Peyer's patch (tissue), 4 donors: ENCODE data around the gene VSIG10L2. TPM values are rescaled to one million over a fixed set of nuclear protein-coding genes. Genes with fewer than 3 reads are reported as not detected.
A peak's percentile ranks its signal among the peaks of the same experiment; 100 is the strongest.

Source experiments
- DNase-seq, 3 donors: peaks; one replicate each; pipeline ENCODE4 v3.0.0-alpha.2; 2017 to 2019
- H3K27ac ChIP-seq, 4 donors: fragments of 200-600 bp; sonication (generic); one replicate each; pipeline ENCODE4 v1.5.1; 2016 to 2019
- H3K27me3 ChIP-seq, 2 donors: fragments of 200-600 bp; sonication (generic); one replicate each; pipeline ENCODE4 v1.5.1; 2019
- H3K36me3 ChIP-seq, 3 donors: fragments of 200-600 bp; sonication (generic); one replicate each; pipeline ENCODE4 v1.5.1; 2016 to 2019
- H3K4me1 ChIP-seq, 4 donors: fragments of 200-600 bp; sonication (generic); one replicate each; pipeline ENCODE4 v1.5.1; 2016 to 2019
- H3K4me3 ChIP-seq, 4 donors: fragments of 200-600 bp; sonication (generic); 1 replicate in 3 of 4; 2 replicates in 1 of 4; pipeline ENCODE4 v1.5.1; 2016 to 2019; ENCODE audit warnings: mild to moderate bottlenecking in 1 of 4
- H3K9me3 ChIP-seq, 4 donors: fragments of 200-600 bp; sonication (generic); one replicate each; pipeline ENCODE4 v1.5.1; 2016 to 2019; ENCODE audit warnings: mild to moderate bottlenecking in 1 of 4
- POLR2A ChIP-seq, 2 donors: fragments of 450-650 bp; IDR thresholded peaks; one replicate each; pipeline ENCODE4 v1.5.1; 2017; ENCODE audit warnings: antibody characterized with exemption in 2 of 2, mild to moderate bottlenecking in 2 of 2, moderate library complexity in 2 of 2
- total RNA-seq, 4 donors: library from RNA; depleted of rRNA; stranded (reverse); fragments of >200 nt; gene quantifications; one replicate each; pipeline ENCODE4 v1.1.0, GENCODE V29; 2016
- TF ChIP-seq, protein P1 (sequence below), 6 experiments: fragments of 450-650 bp in 4 of 6; fragments of 200-600 bp in 2 of 6; sonication (generic) in 1 of 6; IDR thresholded peaks; one replicate each; pipeline ENCODE4 v1.5.1; 2017 to 2019; ENCODE audit warnings: antibody characterized with exemption in 6 of 6, mild to moderate bottlenecking in 3 of 6, moderate library complexity in 1 of 6

VSIG10L2 gene
- total RNA-seq, 4 donors from 2014 or later: not detected

DNA sequence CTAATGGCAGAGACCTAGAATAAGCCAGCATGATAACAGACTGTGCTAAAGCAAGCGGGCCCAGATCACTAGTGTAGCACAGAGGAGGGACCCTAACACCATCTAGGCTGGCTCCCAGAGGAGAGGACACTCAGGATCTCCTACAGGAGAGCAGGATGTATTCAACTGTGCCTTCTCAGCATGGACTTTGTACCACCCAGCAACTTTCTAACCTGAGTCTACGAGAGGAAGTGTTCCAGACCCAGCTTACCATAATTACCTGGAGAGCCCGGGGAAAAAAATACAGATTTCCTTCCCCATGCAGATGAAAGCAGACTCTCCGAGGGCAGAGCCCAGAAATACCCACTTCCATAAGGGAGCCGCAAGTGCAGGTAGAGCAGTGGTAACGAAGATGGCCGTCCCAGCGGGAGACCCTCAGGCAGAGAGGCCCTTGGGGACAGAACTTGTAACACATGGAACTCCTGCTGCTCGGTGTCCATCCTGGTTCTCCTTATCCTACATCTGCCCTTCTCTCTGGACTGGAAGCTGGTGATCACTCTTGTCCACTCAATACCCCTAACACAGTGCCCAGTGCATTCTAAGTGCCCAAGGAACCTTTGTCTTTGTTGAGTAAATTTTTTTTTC, 21.3 kb upstream of the VSIG10L2 start:
- Histone ChIP-seq H3K27ac (peak overlapping the region in 1 of 4 donors; percentile 20), H3K27me3 (no peaks in the 10 kb centered on the region), H3K36me3 (no peaks in the 10 kb centered on the region), H3K4me1 (peaks cover 0 to 18% (median 0%) of the 10 kb centered on the region in 4 donors), H3K9me3 (no peaks in the 10 kb centered on the region), H3K4me3 (no peak overlapping the region)
- TF ChIP-seq, protein P1, sequence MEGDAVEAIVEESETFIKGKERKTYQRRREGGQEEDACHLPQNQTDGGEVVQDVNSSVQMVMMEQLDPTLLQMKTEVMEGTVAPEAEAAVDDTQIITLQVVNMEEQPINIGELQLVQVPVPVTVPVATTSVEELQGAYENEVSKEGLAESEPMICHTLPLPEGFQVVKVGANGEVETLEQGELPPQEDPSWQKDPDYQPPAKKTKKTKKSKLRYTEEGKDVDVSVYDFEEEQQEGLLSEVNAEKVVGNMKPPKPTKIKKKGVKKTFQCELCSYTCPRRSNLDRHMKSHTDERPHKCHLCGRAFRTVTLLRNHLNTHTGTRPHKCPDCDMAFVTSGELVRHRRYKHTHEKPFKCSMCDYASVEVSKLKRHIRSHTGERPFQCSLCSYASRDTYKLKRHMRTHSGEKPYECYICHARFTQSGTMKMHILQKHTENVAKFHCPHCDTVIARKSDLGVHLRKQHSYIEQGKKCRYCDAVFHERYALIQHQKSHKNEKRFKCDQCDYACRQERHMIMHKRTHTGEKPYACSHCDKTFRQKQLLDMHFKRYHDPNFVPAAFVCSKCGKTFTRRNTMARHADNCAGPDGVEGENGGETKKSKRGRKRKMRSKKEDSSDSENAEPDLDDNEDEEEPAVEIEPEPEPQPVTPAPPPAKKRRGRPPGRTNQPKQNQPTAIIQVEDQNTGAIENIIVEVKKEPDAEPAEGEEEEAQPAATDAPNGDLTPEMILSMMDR (IDR thresholded peaks at IDR 0.05): no peak
- TF ChIP-seq POLR2A (IDR thresholded peaks at IDR 0.05): no peak
- no peak for DNase-seq

DNA sequence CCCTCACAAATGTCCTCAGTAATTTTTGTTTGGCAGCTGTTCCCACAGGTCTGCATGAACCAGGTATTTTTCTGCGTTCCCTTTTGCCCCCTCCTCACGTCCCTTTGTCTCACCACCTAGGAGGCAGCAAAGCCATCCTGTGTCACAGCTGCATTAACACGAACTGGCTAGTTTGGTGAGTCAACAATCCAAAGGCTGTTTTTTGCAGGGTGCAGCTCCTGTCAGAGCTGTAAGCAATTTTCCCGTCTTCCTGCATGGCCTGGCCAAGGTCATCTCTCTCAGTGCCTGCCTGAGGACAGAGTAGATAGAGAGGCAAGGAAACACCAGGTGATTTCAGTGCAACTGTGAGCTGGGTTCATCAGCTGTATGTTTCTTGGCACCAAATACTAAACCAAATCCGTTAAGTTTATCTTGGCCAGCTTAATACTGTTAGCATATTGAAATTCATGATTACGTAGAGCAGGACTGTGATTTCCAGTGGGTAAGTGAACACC, 20.6 kb upstream of the VSIG10L2 start:
- peak in 1 of 3 donors; percentile 67 for DNase-seq
- Histone ChIP-seq H3K9me3 (no peaks in the 10 kb centered on the region), H3K4me3 (no peak overlapping the region), H3K4me1 (peaks cover 0 to 18% (median 0%) of the 10 kb centered on the region in 4 donors), H3K27ac (peak overlapping the region in 2 of 4 donors; percentile 20 to 66), H3K36me3 (no peaks in the 10 kb centered on the region), H3K27me3 (no peaks in the 10 kb centered on the region)
- TF ChIP-seq, protein P1 (IDR thresholded peaks at IDR 0.05): peak in 2 of 6 experiments; percentile 10 to 20
- no peak for TF ChIP-seq POLR2A (IDR thresholded peaks at IDR 0.05)

DNA sequence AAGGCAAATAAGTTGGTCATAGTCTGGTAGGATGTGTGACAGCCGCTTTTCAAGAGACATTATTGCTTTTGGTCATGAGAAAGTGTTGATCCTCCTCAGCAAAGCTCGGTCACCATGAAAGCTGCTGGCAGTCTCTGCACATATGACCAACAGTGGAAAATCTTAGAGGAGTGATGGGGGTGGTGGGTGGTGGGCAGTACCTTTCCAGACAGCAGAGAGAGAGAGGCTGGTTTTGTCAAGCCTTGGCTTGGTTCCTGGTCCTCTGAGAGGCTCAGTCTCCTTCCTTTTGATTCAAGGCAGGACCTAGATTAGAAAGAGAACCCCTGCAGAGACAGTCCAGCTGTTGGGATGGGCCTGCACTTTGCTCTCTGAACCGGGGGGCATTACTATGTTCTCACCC, 20.0 kb upstream of the VSIG10L2 start:
- H3K36me3 ChIP-seq: no peaks in the 10 kb centered on the region
- TF ChIP-seq POLR2A (IDR thresholded peaks at IDR 0.05): no peak
- TF ChIP-seq, protein P1 (IDR thresholded peaks at IDR 0.05): no peak
- peak overlapping the region in 1 of 4 donors; percentile 66 for H3K27ac ChIP-seq
- peaks cover 0 to 18% (median 0%) of the 10 kb centered on the region in 4 donors for H3K4me1 ChIP-seq
- H3K9me3 ChIP-seq: no peaks in the 10 kb centered on the region
- no peak for DNase-seq
- no peak overlapping the region for H3K4me3 ChIP-seq
- H3K27me3 ChIP-seq: no peaks in the 10 kb centered on the region

DNA sequence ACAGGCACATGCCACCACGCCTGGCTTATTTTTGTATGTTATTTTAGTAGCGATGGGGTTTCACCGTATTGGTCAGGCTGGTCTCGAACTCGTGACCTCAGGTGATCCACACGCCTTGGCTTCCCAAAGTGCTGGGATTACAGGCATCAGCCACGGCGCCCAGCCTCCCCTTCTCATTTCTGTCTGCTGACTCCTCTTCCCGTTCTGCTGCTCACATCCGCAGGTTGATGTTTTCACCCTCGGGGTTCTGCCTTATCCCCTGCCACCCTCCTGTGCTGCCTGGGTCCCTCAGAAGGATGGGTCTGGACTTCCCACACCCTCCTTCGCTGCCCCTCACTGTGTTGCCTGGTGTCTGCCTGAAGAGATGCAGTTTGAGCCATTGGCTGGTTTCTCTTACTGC, 19.2 kb upstream of the VSIG10L2 start:
- TF ChIP-seq, protein P1 (IDR thresholded peaks at IDR 0.05): no peak
- TF ChIP-seq POLR2A (IDR thresholded peaks at IDR 0.05): no peak
- DNase-seq: no peak
- H3K27me3 ChIP-seq: no peaks in the 10 kb centered on the region
- peaks cover 0 to 18% (median 0%) of the 10 kb centered on the region in 4 donors for H3K4me1 ChIP-seq
- H3K36me3 ChIP-seq: no peaks in the 10 kb centered on the region
- no peaks in the 10 kb centered on the region for H3K9me3 ChIP-seq
- no peak overlapping the region for H3K4me3 ChIP-seq
- H3K27ac ChIP-seq: no peak overlapping the region

DNA sequence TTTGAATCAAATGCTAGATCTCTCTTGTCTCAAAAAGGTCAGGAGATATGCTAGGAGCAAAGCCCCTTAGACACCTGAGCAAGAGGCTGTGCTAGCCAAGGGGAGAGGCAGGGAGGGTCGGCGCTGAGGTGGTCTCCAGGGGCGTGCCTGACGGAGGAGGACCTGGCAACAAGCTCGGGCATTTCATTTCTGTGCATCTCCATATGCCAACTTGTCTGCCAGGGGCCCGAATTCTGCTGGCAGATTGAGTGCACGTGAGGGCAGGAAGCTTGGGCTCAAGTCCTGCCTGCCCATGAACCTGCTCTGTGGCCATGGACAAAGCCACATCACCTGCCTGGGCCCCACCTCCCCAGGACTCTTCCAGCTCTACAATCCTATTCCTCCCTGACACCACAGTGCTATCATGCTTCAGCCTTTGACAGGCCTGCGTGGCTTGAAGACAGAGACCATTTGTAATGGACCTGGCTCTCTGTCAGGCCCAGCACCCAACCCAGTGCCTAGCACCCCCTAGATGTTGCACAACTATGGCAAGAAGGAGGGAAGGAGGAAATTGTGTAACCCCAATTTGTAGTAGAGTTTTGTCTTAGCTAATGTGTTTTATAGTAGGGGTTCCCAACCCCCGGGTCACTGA, 16.3 kb upstream of the VSIG10L2 start:
- H3K4me3 ChIP-seq: no peak overlapping the region
- TF ChIP-seq POLR2A (IDR thresholded peaks at IDR 0.05): no peak
- TF ChIP-seq, protein P1 (IDR thresholded peaks at IDR 0.05): no peak
- DNase-seq: no peak
- no peak overlapping the region for H3K27ac ChIP-seq
- no peaks in the 10 kb centered on the region for H3K9me3 ChIP-seq
- H3K27me3 ChIP-seq: no peaks in the 10 kb centered on the region
- no peaks in the 10 kb centered on the region for H3K36me3 ChIP-seq
- peaks cover 0 to 15% (median 0%) of the 10 kb centered on the region in 4 donors for H3K4me1 ChIP-seq
